ENCODE results near the gene RTN4R.
"Not testable (repeated sequence)": the region's sequence is repeated elsewhere in the genome, so short reads cannot be mapped to it uniquely, and the experiment has no call there.

GRCh38 chr22:20314741-20315336, 46.7 kb upstream of the RTN4R start:
- not testable (repeated sequence) for TF ChIP-seq CTCF (IDR thresholded peaks at IDR 0.05; ENCODE audit: low read depth, low read length, poor library complexity, severe bottlenecking); EZH2phosphoT487 (IDR thresholded peaks at IDR 0.05; ENCODE audit: borderline replicate concordance, low read length)

Data from DOHH2 (cell line).